Esophagus squamous epithelium (tissue), 5 donors: ENCODE data around the gene CPNE5. TPM values are rescaled to one million over a fixed set of nuclear protein-coding genes. Genes with fewer than 3 reads are reported as not detected.

Experiments used
- DNase-seq: peaks from one replicate; lab custom pipeline; 2025; lab: John Stamatoyannopoulos, UW
- H3K27ac ChIP-seq, 4 donors: fragments of 200-600 bp; sonication (generic); one replicate each; pipeline ENCODE4 v1.5.1; 2016 to 2019; ENCODE audit warnings: mild to moderate bottlenecking in 1 of 4
- H3K27me3 ChIP-seq, 4 donors: fragments of 200-600 bp; sonication (generic); 1 replicate in 3 of 4; 2 replicates in 1 of 4; pipeline versions ENCODE4 v1.5.1 to v1.6.0; 2017 to 2021; ENCODE audit warnings: antibody characterized with exemption in 1 of 4
- H3K36me3 ChIP-seq, 3 donors: fragments of 200-600 bp; sonication (generic); one replicate each; pipeline ENCODE4 v1.5.1; 2016 to 2019
- H3K4me1 ChIP-seq, 3 donors: fragments of 200-600 bp; sonication (generic); one replicate each; pipeline ENCODE4 v1.5.1; 2017 to 2019
- H3K4me3 ChIP-seq, 4 donors: fragments of 200-600 bp; sonication (generic); 1 replicate in 3 of 4; 2 replicates in 1 of 4; pipeline ENCODE4 v1.5.1; 2016 to 2019; ENCODE audit warnings: mild to moderate bottlenecking in 2 of 4, moderate library complexity in 1 of 4
- H3K9me3 ChIP-seq, 3 donors: fragments of 200-600 bp; sonication (generic); one replicate each; pipeline ENCODE4 v1.5.1; 2016 to 2019
- POLR2A ChIP-seq, 4 donors: fragments of 450-650 bp; IDR thresholded peaks; one replicate each; pipeline ENCODE4 v1.6.1; 2017; ENCODE audit warnings: antibody characterized with exemption in 4 of 4, mild to moderate bottlenecking in 4 of 4, moderate library complexity in 3 of 4
- WGBS, 2 donors: methylation state at CpG; one replicate each; pipeline ENCODE4 v1.1.5; 2018; 5-methylcytosine and 5-hydroxymethylcytosine counted together
- intact Hi-C: fragments of 100-400 bp; cut with DNase I; formaldehyde crosslinking; loops from one replicate; pipeline ENCODE4 v1.15.0; 2022
- total RNA-seq, 4 donors: library from RNA; depleted of rRNA; stranded (reverse); fragments of >200 nt; gene quantifications; one replicate each; pipeline ENCODE4 v1.1.0, GENCODE V29; 2016
- TF ChIP-seq, protein P1 (sequence below), 6 experiments: fragments of 450-650 bp in 4 of 6; fragments of 200-600 bp in 2 of 6; sonication (generic) in 2 of 6; IDR thresholded peaks; one replicate each; pipeline ENCODE4 v1.5.1; 2016 to 2019; ENCODE audit warnings: antibody characterized with exemption in 6 of 6, mild to moderate bottlenecking in 4 of 6, moderate library complexity in 4 of 6
- donor health status: DM: yes; HTN: yes; CAD: no.

Gene CPNE5
- total RNA-seq, 4 donors from 2014 or later, result 1.2 to 2.5 (median 1.5) TPM

DNA sequence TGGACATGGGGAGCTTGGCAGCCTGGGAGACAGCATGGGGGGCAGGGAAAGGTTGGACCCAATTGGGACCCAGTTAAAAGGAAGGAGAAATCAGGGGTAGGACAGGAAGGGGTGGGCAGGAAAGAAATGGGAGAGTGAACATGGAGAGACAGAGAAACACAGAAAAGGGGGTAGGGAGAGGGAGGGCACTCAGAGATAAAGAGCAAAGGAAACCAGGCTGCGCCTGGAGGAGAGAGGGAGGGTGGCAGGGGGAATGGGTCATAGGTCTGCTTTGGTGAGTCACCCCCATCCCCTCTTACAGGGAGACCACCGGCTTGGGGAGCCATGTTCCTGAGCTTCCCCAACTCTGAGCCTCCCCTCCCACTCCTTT lies 95.0 kb downstream of the CPNE5 start:
- WGBS, 2 donors, result 55 to 64% methylated on average over 2 of the region's 2 CpGs
- H3K27ac ChIP-seq, result peak overlapping the region in 3 of 4 donors; percentile 46 to 80 (median 76)
- no peak overlapping the region for H3K4me3 ChIP-seq
- H3K36me3 ChIP-seq, result no peaks in the 10 kb centered on the region
- no peaks in the 10 kb centered on the region for H3K27me3 ChIP-seq
- intact Hi-C loops, result no loop called here
- DNase-seq, result no peak
- TF ChIP-seq, protein P1, sequence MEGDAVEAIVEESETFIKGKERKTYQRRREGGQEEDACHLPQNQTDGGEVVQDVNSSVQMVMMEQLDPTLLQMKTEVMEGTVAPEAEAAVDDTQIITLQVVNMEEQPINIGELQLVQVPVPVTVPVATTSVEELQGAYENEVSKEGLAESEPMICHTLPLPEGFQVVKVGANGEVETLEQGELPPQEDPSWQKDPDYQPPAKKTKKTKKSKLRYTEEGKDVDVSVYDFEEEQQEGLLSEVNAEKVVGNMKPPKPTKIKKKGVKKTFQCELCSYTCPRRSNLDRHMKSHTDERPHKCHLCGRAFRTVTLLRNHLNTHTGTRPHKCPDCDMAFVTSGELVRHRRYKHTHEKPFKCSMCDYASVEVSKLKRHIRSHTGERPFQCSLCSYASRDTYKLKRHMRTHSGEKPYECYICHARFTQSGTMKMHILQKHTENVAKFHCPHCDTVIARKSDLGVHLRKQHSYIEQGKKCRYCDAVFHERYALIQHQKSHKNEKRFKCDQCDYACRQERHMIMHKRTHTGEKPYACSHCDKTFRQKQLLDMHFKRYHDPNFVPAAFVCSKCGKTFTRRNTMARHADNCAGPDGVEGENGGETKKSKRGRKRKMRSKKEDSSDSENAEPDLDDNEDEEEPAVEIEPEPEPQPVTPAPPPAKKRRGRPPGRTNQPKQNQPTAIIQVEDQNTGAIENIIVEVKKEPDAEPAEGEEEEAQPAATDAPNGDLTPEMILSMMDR (IDR thresholded peaks at IDR 0.05), result no peak
- no peak for TF ChIP-seq POLR2A (IDR thresholded peaks at IDR 0.05)
- H3K4me1 ChIP-seq, result peaks cover 14 to 49% (median 19%) of the 10 kb centered on the region in 3 donors
- H3K9me3 ChIP-seq, result peaks cover 0 to 9% (median 0%) of the 10 kb centered on the region in 3 donors

DNA sequence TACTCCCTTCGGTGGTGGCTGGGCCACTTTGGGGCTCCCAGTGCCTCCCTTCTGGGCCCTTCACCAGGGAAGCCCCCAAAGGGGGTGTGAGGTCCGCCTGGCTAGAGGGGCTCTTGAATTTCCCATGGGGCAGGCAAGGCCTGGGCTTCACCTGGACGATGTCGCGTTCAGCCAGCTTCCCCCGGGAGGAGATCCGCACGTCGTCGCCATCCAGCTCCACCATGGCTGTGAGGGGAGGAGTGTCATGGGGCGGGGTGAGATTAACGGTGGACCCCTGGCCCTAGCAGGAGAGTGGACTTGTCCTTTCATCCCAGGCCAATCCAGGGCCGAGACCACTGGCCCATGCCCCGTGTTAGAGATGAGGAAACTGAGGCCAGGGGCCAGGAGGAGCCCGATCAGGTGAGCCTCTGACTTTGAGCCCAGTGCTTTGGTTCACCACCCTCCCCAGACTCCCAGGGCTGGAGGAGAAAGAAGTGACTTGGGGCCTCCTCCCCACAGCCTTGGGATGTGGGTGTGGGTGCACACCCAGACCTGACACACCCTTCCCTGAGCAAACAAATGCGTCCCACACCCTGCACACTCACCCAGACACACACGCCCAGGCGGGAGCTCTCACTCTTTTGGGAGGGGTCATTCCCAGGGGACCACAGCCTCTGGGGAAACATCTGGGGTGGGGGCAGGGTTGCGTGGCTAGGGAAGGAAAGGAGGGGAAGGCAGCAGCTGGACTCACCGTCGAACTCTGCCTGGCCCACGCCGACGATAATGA lies 95.5 kb downstream of the CPNE5 start:
- 35 to 48% methylated on average over 6 to 7 of the region's 24 CpGs for WGBS, 2 donors
- intact Hi-C loops, result no loop called here
- H3K4me1 ChIP-seq, result peaks cover 14 to 49% (median 19%) of the 10 kb centered on the region in 3 donors
- no peaks in the 10 kb centered on the region for H3K27me3 ChIP-seq
- DNase-seq, result no peak
- no peaks in the 10 kb centered on the region for H3K36me3 ChIP-seq
- TF ChIP-seq, protein P1 (IDR thresholded peaks at IDR 0.05), result no peak
- TF ChIP-seq POLR2A (IDR thresholded peaks at IDR 0.05), result no peak
- peaks cover 0 to 5% (median 0%) of the 10 kb centered on the region in 3 donors for H3K9me3 ChIP-seq
- peak overlapping the region in 3 of 4 donors; percentile 46 to 80 (median 76) for H3K27ac ChIP-seq
- H3K4me3 ChIP-seq, result no peak overlapping the region

- Histone ChIP-seq H3K36me3 (no peaks in the 10 kb centered on the region), H3K4me1 (peaks cover 14 to 49% (median 19%) of the 10 kb centered on the region in 3 donors), H3K4me3 (no peak overlapping the region), H3K27ac (peak overlapping the region in 3 of 4 donors; percentile 46 to 80 (median 76)), H3K27me3 (no peaks in the 10 kb centered on the region), H3K9me3 (no peaks in the 10 kb centered on the region)
- TF ChIP-seq, protein P1 (IDR thresholded peaks at IDR 0.05), result no peak
- TF ChIP-seq POLR2A (IDR thresholded peaks at IDR 0.05), result no peak
- intact Hi-C loops, result no loop called here
- no peak for DNase-seq
- 81 to 100% methylated on average over 2 to 5 of the region's 5 CpGs for WGBS, 2 donors
These were observed 96.2 kb downstream of the CPNE5 start for GRCh38 chr6:36743032-36743431.

- Histone ChIP-seq H3K36me3 (no peaks in the 10 kb centered on the region), H3K4me3 (no peak overlapping the region), H3K27ac (no peak overlapping the region), H3K27me3 (no peaks in the 10 kb centered on the region), H3K4me1 (peaks cover 14 to 49% (median 19%) of the 10 kb centered on the region in 3 donors), H3K9me3 (no peaks in the 10 kb centered on the region)
- no peak for DNase-seq
- WGBS, 2 donors, result no CpG with 5 or more reads among the region's 19 CpGs
- intact Hi-C loops, result no loop called here
- no peak for TF ChIP-seq POLR2A (IDR thresholded peaks at IDR 0.05)
- TF ChIP-seq, protein P1 (IDR thresholded peaks at IDR 0.05), result no peak
These were observed 97.1 kb downstream of the CPNE5 start for GRCh38 chr6:36742146-36742545.

- 82 to 93% methylated on average over 10 of the region's 11 CpGs for WGBS, 2 donors
- Histone ChIP-seq H3K9me3 (no peaks in the 10 kb centered on the region), H3K27ac (no peak overlapping the region), H3K36me3 (no peaks in the 10 kb centered on the region), H3K27me3 (no peaks in the 10 kb centered on the region), H3K4me3 (no peak overlapping the region), H3K4me1 (peaks cover 17 to 51% (median 22%) of the 10 kb centered on the region in 3 donors)
- no peak for TF ChIP-seq POLR2A (IDR thresholded peaks at IDR 0.05)
- TF ChIP-seq, protein P1 (IDR thresholded peaks at IDR 0.05), result no peak
- intact Hi-C loops, result no loop called here
- DNase-seq, result no peak
These were observed 98.4 kb downstream of the CPNE5 start for GRCh38 chr6:36740818-36741179.
